Measurements from ENCODE around the gene CLPTM1L.
"Not testable (repeated sequence)": the region's sequence is repeated elsewhere in the genome, so short reads cannot be mapped to it uniquely, and the experiment has no call there.

Gene CLPTM1L

DNA sequence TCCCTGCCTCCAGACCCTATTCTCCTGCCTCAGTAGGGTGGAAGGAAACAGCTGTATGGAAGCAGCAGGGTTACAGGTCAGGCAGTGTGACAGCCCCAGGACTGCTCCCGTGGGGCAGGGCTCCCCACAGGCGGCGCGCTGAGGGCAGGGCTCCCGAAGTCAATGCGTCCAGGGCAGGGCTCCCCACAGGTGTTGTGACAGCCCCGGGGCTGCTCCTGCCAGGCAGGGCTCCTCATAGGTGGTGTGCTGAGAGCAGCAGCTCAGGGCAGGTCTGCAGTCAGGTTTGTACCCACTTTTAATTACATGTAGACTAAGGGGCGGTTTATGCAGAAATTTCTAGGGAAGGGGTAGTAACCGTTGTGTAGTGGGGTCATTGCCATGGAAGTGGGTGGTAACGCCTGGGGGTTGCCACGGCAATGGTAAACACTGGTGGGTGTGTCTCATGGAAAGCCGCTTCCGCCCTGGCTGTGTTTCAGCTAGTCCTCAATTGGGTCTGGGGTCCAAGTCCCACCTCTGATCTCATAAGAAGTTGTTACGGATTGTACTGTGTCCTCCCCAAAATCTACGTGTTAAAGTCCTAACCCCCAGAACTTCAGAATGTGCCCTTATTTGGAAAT lies 33.4 kb downstream of the CLPTM1L start:
- no peak for DNase-seq

DNA sequence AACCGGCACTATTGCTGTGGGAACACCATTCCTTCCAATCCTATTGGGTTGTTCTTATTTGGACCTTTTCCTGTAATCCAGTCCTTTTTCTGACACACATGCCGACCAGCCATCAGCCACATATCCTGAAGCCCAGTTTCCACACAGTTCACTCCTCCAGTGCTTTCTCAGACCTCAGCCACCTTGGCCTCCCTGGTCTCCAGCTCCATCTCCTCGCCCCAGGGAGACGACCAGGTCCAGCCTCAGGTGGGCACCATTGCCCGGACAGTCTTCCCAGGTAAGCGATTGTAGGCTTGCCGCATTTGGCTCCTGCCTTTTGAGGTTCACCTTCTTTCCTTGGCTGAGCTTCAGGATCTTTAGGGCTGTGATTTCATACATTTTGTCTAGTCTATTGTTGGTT lies 34.8 kb downstream of the CLPTM1L start:
- DNase-seq: no peak

DNA sequence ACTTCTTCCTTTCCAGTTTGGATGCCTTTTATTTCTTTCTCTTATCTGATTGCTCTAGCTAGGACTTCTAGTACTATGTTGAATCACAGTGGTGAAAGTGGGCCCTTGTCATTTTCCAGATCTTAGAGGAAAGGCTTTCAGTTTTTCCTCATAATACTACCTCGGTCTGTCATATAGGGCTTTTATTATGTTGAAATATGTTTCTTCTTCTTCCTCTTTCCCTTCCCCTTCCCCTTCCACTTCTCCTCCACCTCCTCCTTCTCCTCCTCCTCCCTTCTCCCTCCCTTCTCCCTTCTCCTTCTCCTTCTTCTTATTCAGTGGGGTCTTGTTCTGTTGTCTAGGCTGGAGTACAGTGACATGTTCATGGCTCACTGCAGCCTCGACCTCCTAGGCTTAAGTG lies 40.9 kb downstream of the CLPTM1L start:
- no peak for DNase-seq

DNA sequence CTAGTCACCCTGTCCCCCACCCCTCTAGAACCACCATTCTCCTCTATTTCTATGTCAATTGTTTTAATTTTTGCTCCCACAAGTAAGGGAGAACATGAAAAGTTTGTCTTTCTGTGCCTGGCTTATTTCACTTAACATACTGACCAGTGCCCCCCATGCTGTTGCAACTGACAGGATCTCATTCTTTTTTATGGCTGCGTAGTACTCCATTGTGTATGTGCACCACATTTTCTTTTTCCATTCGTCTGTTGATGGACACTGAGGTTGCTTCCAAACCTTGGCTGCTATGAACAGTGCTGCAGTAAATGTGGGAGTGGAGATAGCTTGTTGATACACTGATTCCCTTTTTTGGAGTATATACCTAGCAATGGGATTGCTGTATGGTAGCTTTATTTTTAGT lies 42.6 kb downstream of the CLPTM1L start:
- no peak for DNase-seq

DNA sequence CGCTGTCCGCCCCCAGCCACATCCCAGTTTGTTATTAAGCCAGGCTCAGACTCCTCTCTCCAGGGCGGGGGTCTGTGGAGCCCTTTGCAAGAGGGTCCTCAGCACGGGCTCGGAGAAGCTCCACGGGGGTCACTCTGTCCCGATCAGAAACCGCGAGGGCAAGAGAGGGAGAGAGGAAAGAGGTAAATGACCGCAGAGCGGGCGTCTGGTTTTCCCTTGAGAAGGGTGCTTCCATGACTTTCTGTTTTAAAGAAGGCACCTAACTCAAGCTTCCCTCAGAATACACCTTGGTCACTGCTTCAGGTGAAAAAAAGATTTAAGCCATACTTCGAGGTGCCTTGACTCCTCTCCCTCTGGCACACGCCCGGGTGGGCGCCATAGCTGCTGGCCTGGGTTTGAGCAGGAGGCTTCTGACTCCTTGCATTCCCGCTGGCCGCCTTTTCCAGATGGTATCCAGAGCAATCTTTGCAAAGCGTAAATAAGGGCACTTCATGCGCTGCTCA lies 44.3 kb downstream of the CLPTM1L start:
- DNase-seq: no peak

DNA sequence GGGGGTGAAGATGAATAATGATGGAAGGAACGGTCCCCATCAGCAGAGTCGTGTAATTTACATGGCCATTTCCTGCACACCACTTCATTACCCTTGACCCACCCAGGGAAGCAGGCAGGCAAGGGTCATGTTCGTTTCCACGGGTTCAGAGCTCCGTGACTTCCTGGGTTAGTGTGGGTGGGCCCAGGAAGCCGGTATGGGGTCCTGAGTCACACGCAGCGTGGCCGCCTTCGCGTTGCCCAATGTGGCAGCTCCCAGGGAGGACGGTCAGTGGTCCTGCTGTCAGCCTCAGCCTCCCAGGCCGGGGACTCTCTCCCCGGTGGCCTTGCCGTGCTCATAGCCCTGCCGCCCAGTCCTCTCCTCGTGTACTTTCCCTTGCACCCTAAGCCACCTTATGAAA lies 44.9 kb downstream of the CLPTM1L start:
- DNase-seq: no peak

DNA sequence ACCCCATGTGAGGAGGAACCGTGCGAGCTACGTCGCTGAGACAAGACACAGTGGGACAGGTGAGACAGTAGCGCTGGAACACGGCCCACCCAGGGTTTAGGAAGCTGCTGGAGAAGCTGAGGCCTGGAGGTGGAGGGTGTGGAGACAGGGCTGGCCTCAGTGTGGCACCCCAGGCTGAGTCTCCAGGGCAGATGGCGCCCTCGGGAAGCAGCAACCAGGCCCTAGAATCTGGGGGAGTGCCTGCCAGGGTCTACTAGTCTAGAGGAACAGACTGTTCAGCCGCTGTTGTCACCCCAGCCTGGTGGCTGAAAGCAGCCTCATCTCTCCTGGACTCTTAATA lies 45.4 kb downstream of the CLPTM1L start:
- no peak for DNase-seq

DNA sequence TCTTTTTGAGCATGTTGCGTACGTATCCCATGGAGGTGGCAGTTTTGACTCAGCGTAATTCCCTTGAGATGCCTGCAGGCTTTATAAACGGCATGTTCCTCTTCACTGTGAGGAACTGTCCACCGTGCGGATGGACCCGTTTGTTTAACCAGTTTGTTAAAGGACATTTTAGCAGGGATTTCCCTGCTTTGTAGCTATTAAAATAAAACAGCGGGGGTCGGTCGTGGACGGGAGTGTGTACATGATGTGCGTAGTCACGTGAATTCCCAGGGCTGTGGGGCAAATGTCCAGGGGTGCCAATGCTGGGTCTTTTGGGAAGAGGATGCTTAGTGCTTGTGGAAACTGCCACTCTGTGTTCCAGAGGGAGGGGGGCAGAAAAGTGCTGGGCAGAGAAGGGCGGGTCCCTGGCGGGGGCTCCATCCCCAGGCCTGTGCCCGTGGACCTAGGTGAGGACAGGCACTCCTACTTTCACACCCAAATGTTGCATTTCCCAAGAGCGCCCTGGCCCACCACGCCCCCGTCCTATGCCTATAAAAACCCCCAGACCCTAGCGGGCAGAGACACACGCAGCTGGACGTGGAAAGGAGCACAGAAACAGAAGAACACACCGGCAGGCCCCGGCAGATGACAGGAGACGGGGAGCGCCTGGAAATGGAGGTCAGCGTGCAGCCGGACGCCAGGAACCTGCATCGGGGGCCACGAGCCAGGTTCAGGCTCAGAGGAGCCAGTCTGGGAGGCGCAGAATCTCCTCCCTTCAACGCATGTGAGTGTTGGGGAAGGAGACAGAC lies 46.0 kb downstream of the CLPTM1L start:
- DNase-seq: no peak

DNA sequence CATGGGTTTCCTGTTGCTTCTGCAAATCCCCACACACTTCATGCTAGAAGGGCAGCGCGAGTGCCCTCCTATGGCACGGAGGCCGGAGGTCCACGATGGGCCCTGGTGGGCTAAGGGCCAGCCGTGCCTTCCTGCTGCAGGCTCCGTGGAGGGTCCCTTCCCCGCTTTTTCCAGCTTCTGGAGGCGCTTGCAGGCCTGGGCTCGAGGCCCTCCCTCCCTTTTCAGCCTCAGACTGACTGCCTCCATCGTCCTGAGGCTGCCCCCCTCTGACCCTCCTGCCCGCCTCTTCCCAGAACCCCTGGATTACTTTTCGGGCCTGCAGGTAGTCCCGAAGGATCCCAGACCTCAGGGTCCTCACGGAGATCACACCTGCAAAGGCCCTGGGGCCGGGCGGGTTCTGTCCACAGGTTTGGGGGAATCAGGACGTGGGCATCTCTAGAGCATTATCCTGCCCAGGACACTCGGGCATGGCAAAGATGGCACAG lies 46.8 kb downstream of the CLPTM1L start:
- no peak for DNase-seq

DNA sequence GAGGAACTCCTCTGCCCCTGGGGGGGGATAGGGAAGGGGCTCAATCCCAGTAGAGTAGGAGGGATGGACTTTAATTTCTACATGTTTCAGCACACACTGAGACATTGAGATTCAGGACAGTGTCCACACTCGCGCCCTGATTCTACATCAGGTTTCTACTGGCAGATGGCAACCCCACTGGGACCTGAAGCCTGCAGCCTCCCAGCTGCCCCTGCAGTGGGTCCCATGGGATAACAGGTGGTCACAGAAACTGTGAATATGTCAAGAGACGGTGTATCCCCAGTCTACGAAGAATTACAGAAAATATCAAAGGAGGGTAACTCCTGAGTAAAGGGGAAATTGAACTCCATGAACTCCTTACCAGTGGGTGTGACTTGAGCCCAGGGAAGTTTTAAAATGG lies 47.7 kb downstream of the CLPTM1L start:
- no peak for DNase-seq

DNA sequence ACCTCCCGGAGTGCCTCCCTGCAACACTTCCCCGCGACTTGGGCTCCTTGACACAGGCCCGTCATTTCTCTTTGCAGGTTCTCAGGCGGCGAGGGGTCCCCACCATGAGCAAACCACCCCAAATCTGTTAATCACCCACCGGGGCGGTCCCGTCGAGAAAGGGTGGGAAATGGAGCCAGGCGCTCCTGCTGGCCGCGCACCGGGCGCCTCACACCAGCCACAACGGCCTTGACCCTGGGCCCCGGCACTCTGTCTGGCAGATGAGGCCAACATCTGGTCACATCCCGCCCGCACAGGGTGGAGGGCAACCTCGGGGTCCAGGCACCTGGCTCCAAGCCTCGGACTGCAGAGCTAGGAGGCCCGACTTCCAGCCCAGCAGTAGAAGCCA lies 49.3 kb downstream of the CLPTM1L start:
- DNase-seq: no peak

DNA sequence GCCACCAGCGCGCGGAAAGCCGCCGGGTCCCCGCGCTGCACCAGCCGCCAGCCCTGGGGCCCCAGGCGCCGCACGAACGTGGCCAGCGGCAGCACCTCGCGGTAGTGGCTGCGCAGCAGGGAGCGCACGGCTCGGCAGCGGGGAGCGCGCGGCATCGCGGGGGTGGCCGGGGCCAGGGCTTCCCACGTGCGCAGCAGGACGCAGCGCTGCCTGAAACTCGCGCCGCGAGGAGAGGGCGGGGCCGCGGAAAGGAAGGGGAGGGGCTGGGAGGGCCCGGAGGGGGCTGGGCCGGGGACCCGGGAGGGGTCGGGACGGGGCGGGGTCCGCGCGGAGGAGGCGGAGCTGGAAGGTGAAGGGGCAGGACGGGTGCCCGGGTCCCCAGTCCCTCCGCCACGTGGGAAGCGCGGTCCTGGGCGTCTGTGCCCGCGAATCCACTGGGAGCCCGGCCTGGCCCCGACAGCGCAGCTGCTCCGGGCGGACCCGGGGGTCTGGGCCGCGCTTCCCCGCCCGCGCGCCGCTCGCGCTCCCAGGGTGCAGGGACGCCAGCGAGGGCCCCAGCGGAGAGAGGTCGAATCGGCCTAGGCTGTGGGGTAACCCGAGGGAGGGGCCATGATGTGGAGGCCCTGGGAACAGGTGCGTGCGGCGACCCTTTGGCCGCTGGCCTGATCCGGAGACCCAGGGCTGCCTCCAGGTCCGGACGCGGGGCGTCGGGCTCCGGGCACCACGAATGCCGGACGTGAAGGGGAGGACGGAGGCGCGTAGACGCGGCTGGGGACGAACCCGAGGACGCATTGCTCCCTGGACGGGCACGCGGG lies 49.9 kb downstream of the CLPTM1L start, which contains the start of gene TERT:
TSS of gene TERT (minus strand) at position 234 of the 815 bp plus-strand sequence. CDS start at position 155, 79 bp downstream.
- DNase-seq: peak; percentile 76 to 80

DNA sequence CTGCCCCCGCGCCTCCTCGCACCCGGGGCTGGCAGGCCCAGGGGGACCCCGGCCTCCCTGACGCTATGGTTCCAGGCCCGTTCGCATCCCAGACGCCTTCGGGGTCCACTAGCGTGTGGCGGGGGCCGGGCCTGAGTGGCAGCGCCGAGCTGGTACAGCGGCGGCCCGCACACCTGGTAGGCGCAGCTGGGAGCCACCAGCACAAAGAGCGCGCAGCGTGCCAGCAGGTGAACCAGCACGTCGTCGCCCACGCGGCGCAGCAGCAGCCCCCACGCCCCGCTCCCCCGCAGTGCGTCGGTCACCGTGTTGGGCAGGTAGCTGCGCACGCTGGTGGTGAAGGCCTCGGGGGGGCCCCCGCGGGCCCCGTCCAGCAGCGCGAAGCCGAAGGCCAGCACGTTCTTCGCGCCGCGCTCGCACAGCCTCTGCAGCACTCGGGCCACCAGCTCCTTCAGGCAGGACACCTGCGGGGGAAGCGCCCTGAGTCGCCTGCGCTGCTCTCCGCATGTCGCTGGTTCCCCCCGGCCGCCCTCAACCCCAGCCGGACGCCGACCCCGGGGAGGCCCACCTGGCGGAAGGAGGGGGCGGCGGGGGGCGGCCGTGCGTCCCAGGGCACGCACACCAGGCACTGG lies 50.6 kb downstream of the CLPTM1L start:
- no peak for DNase-seq

DNA sequence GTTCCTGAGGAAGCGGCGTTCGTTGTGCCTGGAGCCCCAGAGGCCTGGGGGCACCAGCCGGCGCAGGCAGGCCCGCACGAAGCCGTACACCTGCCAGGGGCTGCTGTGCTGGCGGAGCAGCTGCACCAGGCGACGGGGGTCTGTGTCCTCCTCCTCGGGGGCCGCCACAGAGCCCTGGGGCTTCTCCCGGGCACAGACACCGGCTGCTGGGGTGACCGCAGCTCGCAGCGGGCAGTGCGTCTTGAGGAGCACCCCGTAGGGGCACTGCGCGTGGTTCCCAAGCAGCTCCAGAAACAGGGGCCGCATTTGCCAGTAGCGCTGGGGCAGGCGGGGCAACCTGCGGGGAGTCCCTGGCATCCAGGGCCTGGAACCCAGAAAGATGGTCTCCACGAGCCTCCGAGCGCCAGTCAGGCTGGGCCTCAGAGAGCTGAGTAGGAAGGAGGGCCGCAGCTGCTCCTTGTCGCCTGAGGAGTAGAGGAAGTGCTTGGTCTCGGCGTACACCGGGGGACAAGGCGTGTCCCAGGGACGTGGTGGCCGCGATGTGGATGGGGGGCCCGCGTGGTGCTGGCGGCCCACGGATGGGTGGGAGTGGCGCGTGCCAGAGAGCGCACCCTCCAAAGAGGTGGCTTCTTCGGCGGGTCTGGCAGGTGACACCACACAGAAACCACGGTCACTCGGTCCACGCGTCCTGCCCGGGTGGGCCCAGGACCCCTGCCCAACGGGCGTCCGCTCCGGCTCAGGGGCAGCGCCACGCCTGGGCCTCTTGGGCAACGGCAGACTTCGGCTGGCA lies 51.3 kb downstream of the CLPTM1L start:
- no peak for DNase-seq

DNA sequence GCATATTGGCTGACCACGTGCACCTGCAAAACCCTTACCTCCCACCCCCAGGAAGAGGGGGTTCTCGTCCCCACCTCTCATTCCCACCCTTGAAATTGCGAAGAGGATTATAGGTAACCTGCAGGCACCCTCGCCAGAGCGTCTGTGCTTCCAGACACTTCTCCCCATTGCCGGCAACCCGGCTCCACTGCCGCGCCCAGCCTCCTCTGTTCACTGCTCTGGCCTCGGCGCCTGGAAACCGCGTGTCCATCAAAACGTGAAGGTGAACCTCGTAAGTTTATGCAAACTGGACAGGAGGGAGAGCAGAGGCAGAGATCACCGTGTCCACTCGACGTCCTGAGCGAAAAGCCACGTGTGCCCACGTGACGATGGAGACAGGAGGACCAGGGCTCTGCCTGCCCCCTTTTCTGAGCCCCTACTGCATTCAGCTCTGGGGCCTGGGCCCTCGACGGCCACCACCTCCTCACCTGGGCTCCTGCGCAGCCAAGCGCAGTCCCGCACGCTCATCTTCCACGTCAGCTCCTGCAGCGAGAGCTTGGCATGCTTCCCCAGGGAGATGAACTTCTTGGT lies 52.0 kb downstream of the CLPTM1L start:
- no peak for DNase-seq

DNA sequence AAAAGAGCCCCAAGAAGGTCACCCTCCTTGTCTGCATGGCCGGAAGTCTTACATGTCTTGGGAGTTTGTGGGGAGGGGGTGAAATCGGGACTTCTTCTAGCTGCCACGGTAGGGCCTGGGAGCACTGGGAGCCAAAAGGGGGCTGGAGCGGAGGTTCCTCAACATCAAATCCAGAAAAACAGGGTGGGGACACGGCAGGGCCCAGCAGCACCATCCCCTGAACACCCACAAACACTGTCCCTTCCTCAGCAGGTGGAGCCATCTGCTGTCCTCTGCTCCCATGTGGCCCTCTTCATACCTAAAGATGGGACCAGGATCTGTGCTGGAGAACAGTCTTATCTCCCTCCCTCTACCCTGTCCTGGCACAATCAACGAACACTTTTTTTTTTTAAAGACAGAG lies 52.8 kb downstream of the CLPTM1L start:
- DNase-seq: no peak

DNA sequence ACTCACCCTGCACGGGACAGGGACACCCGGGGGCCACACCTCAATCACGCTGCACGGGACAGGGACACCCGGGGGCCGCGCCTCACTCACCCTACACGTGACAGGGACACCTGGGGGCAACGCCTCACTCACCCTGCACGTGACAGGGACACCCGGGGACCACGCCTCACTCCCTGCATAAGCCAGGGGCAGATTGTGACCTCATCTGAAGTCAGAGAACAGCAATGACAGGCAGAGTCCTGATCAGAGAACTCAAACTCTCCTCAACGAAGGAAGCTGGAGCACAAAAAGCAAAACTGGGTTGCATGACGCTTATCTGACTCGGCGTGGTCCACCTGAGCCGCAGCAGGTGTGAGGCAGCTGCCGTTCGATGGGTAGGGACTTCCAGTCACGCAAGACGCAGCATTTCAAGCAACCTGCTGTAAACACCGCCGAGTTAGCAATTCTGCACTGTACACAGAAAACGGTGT lies 53.3 kb downstream of the CLPTM1L start:
- DNase-seq: no peak

DNA sequence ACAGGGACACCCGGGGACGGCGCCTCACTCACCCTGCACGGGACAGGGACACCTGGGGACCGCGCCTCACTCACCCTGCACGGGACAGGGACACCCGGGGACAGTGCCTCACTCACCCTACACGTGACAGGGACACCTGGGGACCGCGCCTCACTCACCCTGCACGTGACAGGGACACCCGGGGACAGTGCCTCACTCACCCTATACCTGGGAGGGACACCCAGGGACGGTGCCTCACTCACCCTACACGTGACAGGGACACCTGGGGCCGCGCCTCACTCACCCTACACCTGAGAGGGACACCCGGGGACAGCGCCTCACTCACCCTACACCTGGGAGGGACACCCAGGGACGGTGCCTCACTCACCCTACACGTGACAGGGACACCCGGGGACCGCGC lies 53.9 kb downstream of the CLPTM1L start:
- DNase-seq: not testable (repeated sequence)

DNA sequence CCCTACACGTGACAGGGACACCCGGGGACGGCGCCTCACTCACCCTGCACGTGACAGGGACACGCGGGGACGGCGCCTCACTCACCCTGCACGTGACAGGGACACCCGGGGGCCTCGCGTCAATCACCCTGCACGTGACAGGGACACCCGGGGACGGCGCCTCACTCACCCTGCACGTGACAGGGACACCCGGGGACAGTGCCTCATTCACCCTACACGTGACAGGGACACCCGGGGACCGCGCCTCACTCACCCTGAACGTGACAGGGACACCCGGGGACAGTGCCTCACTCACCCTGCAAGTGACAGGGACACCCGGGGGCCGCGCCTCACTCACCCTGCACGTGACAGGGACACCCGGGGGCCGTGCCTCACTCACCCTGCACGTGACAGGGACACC lies 55.3 kb downstream of the CLPTM1L start:
- DNase-seq: not testable (repeated sequence)

DNA sequence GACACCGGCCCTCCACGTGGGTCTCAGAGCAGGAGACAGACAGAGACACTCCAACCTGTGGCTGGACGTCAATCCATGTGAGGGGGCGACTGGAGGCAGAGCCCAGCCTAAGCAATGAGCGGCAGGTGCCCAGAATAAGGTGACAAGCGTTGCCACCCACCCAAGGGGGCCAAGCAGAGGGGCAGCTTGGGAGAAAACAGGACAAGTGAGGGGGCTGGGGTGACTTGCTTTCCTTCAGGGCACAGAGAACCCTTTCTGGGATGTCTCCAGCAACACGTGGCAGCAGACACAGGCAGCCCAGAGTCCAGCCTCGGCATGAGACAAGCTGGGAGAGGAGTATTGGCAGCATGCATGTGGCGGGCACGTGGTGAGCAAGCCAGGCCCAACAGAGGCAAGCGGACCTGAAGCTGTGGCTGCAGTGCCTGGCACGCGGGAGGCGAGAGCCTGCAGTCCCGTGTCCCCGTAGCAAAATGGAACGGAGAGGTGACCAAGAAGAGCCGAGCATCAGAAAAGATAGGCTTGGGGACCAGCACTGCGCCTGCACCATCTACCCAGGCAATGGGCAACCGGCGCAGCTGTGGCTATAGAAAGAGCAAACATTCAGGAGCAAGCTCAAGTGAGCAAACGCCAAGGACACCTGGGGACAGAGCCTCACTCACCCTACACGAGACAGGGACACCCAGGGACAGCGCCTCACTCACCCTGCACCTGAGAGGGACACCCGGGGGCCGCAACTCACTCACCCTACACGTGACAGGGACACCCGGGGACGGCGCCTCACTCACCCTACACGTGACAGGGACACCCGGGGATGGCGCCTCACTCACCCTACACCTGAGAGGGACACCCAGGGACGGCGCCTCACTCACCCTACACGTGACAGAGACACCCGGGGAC lies 56.2 kb downstream of the CLPTM1L start:
- DNase-seq: no peak

DNA sequence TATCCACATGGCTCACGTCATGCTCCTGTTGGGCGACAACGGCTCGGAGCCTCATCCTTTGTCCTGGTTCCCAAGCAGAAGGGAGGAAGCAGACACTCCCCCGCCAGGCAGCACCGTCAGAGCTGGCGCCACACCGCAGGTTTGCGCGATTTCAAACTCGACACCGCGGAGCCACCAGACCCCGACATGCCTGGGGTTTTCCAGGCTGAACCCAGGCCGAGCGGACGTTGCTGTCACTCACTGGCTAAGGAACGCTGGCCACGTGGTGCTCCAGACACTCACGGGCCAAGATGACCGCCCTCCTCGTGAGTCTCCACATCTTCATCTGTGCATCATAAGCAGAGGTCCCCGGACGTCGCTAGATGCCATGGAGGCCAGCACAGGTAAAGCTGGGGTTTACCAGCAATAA lies 59.0 kb downstream of the CLPTM1L start:
- DNase-seq: no peak

All from stimulated activated CD4-positive, alpha-beta T cell treated with anti-CD3 and anti-CD28 coated beads, Interleukin-2, amount 100 ng/mL, for 48 hours (primary cell).